Measurements from ENCODE around the gene TTC38.
A peak's percentile ranks its signal among the peaks of the same experiment; 100 is the strongest.
"Not testable (repeated sequence)": the region's sequence is repeated elsewhere in the genome, so short reads cannot be mapped to it uniquely, and the experiment has no call there.

TTC38 gene

DNA sequence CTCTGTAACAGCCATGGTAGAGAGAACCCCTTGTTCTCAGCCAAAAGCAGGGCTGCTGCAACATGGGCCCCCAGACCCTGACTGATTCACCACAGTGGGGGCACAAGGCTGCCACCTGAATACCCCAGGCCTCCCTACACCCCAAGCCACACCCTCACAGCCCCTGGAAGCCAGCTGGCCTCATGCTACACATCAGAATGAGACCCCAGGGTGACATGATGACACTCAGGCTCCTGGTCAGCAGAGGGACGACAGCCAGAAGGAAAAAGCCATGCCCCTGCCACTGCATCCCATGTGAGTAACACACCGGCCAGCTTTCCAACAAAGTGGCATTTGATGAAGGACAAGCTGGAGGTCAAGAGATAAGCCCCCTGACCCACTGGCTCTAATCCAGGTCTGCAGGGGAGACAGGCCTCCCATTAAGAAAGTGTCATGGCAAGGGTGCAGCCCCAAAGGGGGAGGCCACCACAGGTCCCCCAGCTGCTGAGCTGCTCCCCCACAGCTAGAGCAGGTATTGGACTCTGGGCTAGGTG, 20.3 kb upstream of the TTC38 start:
- no peak for DNase-seq

DNA sequence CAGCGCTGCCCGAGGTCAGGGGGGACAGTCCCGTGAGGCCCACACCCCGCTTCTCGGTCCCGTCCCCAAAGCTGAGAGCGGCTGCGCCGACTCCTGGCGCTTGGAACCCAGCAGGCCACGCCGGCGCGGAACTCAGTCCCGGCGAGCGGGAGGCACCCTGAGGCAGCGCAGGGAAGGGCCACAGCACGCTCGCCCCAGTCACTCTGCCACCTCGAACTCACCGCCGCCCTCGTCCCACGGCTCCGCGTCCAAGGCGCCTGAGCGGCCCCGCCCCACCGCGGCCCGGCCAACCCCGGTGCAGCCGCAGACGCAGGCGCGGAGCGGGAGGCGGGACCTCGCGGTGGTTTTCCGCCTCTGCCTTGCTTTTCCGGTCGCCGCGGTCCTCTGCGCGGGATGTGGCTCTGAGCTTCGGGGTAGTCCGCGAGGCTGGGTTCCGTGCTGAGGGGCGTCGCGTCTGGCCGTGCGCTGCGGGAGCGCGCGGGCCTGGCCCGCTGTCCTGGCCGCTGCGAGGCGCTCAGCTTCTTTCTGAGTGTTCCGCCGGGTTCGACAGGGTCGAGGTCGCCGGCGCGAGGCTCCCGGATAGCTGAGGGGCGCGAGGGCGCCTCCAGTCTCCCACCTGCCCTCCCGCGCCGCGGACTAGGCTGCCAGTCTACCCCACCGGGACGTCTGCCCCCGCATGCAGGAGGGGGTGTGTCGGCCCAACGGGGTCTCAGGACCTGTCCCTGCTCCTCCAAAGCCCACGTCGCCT, 17.6 kb upstream of the TTC38 start, which contains the start of gene CDPF1:
Gene CDPF1, minus strand, starts transcription at position 259 of the 748 bp plus-strand sequence. CDS start 2,009 bp downstream, outside the sequence.
- peak; percentile 84 for DNase-seq

DNA sequence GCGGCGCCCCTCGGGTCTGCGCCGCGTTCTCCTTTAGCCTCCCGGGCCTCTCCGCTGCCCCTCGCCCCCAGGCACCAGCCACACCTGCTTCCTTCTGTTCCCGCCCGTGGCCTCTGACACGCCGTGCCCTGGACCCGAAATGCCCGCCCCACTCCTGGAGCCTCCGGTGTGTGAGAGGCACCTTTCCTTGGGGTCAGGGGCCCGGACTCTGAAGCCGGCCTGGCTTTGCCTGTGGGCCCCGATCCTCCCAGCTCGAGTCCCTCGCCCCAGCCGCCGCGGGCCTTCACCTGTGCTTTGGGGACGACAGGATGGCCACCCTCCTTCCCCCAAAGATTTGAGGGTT, 17.1 kb upstream of the TTC38 start:
- no peak for DNase-seq

DNA sequence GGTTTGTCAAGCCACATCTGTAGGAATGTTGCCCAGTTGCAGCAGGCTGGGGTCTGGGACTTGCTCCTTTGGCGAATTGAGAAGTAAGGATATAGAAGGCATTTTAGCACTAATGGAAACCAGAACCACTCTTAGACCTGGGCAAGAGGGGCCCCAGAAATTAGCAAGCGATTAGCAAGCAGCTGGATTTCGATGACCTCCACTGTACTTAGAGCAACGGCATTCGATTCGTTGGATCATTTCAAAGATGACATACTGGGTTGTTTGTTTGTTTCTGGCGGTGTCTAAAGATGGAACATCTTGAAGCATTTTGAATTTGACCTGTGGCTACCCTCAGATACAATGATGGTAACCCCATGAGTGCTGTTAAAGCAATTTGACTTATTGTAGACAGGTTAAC, 16.5 kb upstream of the TTC38 start:
- no peak for DNase-seq

DNA sequence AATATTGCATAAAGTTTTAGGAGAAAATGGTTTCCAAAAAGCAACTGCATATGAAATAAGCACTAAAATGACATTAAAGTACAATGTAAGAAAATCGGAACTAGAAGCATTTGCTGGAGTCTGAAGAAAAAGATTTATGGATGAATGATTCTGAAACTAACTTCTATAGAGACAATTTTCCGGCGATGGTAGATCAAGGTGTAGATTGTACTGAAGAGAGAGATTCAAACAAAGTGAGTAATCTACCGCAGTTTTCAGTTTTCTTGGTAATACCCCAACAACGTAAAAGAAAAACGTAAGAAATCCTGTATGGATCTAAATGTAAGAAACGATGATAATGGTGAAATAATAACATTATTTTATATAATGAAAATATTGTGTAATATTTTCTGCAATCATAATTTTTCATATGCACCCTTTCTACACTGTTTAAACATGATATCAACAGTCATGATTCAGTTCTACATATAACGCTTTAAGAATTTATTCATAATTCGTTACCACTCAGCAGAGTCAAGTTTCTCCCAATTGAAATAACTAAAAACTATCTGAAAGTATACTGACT, 15.9 kb upstream of the TTC38 start:
- no peak for DNase-seq

GRCh38 chr22:46256358-46256958, 11.3 kb upstream of the TTC38 start:
- peak; percentile 23 for DNase-seq

- no peak for DNase-seq
Measured at GRCh38 chr22:46259374-46259773, 8.4 kb upstream of the TTC38 start.

DNA sequence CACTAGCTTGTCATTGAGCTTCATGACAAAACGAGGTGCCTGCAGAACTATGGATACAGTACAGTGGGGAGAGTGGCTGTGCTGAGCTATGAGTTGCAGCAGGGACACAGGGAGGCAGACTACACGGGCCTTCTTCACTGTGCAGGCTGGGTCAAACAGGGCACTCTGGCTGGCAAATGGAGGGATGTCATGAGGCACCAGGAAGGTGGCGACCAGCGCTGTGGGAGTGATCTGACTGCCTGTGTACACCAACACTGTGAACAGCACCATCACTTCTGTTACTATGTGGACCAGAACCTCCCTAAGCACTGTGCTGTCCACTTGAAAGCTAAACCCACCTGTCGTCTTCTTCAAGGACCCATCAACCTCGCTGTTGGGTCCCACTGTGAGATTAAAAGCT, 7.8 kb upstream of the TTC38 start:
- DNase-seq = no peak

DNA sequence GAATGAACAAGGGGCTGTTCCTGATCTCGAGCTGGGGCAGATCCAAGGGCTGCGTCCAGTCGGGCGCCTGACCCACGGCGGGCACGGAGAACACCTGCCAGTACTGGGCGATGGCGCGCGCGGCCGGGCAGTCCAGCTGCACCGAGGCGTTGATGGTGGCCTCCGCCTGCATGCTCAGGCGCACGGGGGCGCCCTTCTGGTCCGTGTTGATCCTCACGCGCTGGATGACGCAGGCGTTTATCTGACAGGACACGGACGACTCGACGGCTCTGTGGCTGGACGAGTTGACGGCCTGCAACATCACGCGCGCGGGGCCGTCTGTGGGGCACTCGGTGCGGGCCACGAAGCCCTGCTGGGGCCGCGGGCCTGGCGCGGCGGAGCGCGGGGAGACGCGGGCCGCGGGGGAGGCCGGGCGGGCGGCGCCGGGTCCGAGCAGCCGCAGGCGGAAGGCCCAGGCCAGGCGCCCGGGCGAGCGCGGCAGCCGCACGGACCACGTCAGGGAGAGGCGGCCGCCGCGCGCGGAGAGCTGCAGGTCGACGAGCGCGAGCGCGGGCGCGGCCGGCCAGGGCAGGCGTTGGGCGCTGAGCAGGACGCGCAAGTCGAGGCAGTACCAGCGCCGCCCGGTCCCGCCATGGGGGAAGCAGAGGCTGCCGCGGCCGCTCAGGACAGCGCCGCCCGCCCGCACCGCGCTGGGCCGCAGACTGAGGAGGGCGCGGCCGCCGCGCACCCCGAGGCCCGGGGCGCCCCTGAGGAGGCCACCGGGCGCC, 5.2 kb upstream of the TTC38 start:
- peak; percentile 35 for DNase-seq

GRCh38 chr22:46263216-46263590, 4.6 kb upstream of the TTC38 start, which contains the start of gene PKDREJ:
Gene PKDREJ, minus strand, starts transcription at chr22:46263343. Its CDS starts 21 bp downstream, at chr22:46263322.
- DNase-seq = no peak

GRCh38 chr22:46264520-46264919, 3.3 kb upstream of the TTC38 start:
- not testable (repeated sequence) for DNase-seq

- not testable (repeated sequence) for DNase-seq
Measured at GRCh38 chr22:46265627-46266026, 2.2 kb upstream of the TTC38 start.

- no peak for DNase-seq
Measured at GRCh38 chr22:46269564-46269963, 1.8 kb downstream of the TTC38 start.

GRCh38 chr22:46272196-46272595, 4.4 kb downstream of the TTC38 start:
- no peak for DNase-seq

- no peak for DNase-seq
Measured at GRCh38 chr22:46272762-46273431, 5.1 kb downstream of the TTC38 start.

- no peak for DNase-seq
Measured at GRCh38 chr22:46273432-46274148, 5.8 kb downstream of the TTC38 start.

DNA sequence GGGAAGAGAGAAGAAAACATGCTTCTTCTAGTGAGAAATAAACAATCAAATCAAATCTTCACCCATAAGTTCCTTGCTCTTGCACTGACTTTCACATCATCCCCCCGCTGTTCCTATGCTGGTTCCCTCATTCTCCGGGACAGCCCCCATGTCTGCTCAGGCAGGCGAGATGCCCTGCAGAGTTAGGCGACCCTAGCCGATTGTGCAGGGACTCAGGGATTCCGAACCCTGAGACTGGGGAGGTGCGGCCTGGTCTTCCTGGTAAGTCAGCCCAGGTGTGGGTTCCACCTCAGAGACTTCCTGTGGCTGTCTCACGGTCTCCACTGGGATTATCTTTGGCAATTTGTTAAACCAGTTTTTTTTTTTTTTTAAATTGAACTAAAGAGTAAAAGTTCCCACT, 6.6 kb downstream of the TTC38 start:
- DNase-seq = no peak

GRCh38 chr22:46275455-46276122, 7.8 kb downstream of the TTC38 start:
- DNase-seq = no peak

DNA sequence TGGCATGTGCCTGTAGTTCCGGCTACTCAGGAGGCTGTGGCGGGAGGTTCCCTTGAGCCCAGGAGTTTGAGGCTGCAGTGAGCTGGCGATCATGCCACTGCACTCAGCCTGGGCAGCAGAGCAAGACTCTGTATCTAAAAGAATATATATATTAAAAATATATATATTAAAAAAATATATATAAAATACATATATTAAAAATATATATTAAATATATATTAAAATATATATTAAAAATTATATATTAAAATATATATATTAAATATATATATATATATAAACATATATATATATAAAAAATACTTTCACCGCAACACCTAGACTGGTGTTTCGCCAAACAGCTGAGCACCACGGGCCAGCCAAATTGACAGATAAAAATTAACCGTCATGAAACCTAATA, 8.8 kb downstream of the TTC38 start:
- no peak for DNase-seq

- DNase-seq = no peak
Measured at GRCh38 chr22:46278656-46279645, 11.1 kb downstream of the TTC38 start.

All from fibroblast of skin of right quadriceps (primary cell).